Heart left ventricle (tissue), 13 donors: ENCODE measurements around the gene ACBD7.

Source experiments
- POLR2A ChIP-seq, 2 donors: fragments of 450-650 bp; IDR thresholded peaks; one replicate each; pipeline ENCODE4 v1.6.1; 2017; ENCODE audit warnings: antibody characterized with exemption in 2 of 2, mild to moderate bottlenecking in 2 of 2, moderate library complexity in 2 of 2
- TF ChIP-seq, protein P1 (sequence below), 12 donors: fragments of 200-600 bp; sonication (generic) in 4 of 12; IDR thresholded peaks; one replicate each; pipeline versions ENCODE4 v1.5.0 to v1.8.0; 2018 to 2022; ENCODE audit warnings: antibody characterized with exemption in 12 of 12, mild to moderate bottlenecking in 5 of 12
- donor health status: ischemic (EF 13 %, LVEDD 7.1; RV severe dilation, severe dysfunction).
- donor health status: DM: no; HTN: yes; CAD: no.
- donor health status: DM: no; HTN: no; CAD: no.
- donor health status: ischemic (EF 25% LVEDD 6.9; RV normal size, moderate dysfunction).
- donor health status: ischemic (EF 25% LVEDD 5.7; RV mildly dilated, moderate dysfunction).
- donor health status: ischemic (EF 35%, LVEDD 5.7; RV mildly dilated, moderate dysfunction).
- donor health status: nonischemic (EF 11% LVEDD 7.7; RV severe dilation, severe dysfunction).
- donor health status: DM: yes; HTN: yes; CAD: no.
- donor health status: PGD.
- donor health status: ischemic (EF 29% LVEDD 5.4; RV normal size, mild dysfunction).
- donor health status: nonischemic (EF 23%, LVEDD 6.1; RV moderate dilation, normal function).

GRCh38 chr10:15124908-15125307 lies 36.3 kb upstream of the ACBD7 start:
- TF ChIP-seq, protein P1, sequence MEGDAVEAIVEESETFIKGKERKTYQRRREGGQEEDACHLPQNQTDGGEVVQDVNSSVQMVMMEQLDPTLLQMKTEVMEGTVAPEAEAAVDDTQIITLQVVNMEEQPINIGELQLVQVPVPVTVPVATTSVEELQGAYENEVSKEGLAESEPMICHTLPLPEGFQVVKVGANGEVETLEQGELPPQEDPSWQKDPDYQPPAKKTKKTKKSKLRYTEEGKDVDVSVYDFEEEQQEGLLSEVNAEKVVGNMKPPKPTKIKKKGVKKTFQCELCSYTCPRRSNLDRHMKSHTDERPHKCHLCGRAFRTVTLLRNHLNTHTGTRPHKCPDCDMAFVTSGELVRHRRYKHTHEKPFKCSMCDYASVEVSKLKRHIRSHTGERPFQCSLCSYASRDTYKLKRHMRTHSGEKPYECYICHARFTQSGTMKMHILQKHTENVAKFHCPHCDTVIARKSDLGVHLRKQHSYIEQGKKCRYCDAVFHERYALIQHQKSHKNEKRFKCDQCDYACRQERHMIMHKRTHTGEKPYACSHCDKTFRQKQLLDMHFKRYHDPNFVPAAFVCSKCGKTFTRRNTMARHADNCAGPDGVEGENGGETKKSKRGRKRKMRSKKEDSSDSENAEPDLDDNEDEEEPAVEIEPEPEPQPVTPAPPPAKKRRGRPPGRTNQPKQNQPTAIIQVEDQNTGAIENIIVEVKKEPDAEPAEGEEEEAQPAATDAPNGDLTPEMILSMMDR (IDR thresholded peaks at IDR 0.05) = no peak
- no peak for TF ChIP-seq POLR2A (IDR thresholded peaks at IDR 0.05)
